Activated naive CD4-positive, alpha-beta T cell treated with anti-CD3 and anti-CD28 coated beads, Interleukin-2, amount 50 U/mL, for 72 hours (primary cell): ENCODE measurements around the gene DYNLL1. TPM values are rescaled to one million over a fixed set of nuclear protein-coding genes. Genes with fewer than 3 reads are reported as not detected.
"Not testable (repeated sequence)": the region's sequence is repeated elsewhere in the genome, so short reads cannot be mapped to it uniquely, and the experiment has no call there.

Experiments used
- ATAC-seq, 2 donors: fragments of 150-1000 bp; cut with Tn5 transposase; 2 replicates each; pipeline ENCODE4 v1.10.0; 2021; ENCODE audit warnings: mild to moderate bottlenecking in 2 of 2, moderate library complexity in 2 of 2
- DNase-seq, 2 donors: peaks; one replicate each; pipeline ENCODE4 v3.0.0; 2021 to 2022; ENCODE audit warnings: low spot score in 2 of 2
- H3K27ac Mint-ChIP-seq, 2 donors: one replicate each; pipeline ENCODE4 v1.8.0; 2022; ENCODE audit warnings: mild to moderate bottlenecking in 2 of 2, mixed read lengths in 2 of 2
- H3K36me3 Mint-ChIP-seq, 2 donors: one replicate each; pipeline ENCODE4 v1.8.0; 2022; ENCODE audit warnings: mixed read lengths in 2 of 2
- H3K9me3 Mint-ChIP-seq, 2 donors: one replicate each; pipeline ENCODE4 v1.8.0; 2022; ENCODE audit warnings: mixed read lengths in 2 of 2
- total RNA-seq, 2 donors: library from RNA; stranded (reverse); gene quantifications; one replicate each; pipeline ENCODE4 v1.2.3, GENCODE V29; 2022

Gene DYNLL1
- 100 to 1,000 TPM in 1 of 2 donors, 10 to 100 TPM in 1; 49.5 to 157 TPM for total RNA-seq

DNA sequence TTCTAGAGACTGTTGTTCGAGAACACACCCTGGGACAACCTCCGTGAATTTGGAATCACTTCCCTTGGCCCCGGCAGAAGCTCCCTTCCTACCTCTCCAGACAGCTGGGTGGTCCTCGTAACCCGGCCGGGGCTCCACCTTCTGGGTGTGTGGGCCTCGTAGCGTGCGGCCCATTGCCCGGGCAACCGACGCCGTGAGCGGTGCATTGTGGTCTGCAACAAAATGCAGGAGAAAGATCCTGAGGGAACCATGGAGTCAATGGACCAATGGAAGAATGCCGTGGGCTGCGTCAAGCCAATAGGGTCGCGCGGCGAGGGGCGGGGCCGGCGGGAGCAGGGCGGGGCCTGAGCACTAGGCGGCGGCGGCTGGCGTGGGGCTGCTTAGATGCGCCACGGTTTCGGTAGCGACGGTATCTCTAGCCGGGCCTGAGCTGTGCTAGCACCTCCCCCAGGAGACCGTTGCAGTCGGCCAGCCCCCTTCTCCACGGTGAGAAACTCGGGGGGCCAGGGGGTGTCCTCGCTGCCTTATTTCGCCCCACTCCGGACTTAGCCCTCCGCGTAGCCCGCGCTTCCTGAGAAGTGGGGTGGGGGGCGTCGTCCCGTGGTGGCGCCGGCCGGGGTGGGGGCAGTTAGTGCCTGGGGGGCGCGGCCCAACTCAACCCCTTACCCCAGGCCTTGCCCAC, at the start of gene DYNLL1:
TSS of gene DYNLL1 (plus strand) at position 383 of the 682 bp plus-strand sequence. CDS start 309 bp downstream, outside the sequence.
- Mint-ChIP-seq H3K27ac (peak within 1 kb of the TSS; percentile 82 to 98), H3K9me3 (no peaks in the 10 kb centered on the region), H3K36me3 (peaks cover 0 to 30% of the 10 kb centered on the region in 2 donors)
- DNase-seq (peak; percentile 95 to 99), ATAC-seq (peak; percentile 96 to 98)

DNA sequence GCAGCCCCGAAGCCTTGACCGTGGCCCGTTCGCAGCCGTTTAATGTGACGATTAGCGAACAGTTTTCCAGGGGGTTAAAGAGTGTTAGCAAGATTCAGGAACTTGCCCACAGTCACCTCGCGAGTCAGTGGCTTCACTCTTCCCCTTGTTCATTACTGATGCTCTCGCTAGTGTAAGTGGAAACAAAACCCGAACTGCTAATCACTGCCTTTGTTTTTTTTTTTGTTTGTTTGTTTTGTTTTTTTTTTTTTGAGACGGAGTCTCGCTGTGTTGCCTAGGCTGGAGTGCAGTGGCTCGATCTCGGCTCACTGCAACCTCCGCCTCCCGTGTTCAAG, 49.1 kb upstream of the DYNLL1 start:
- not testable (repeated sequence) for H3K9me3 Mint-ChIP-seq, ATAC-seq
- peaks cover 22 to 35% of the 10 kb centered on the region in 2 donors for H3K36me3 Mint-ChIP-seq

DNA sequence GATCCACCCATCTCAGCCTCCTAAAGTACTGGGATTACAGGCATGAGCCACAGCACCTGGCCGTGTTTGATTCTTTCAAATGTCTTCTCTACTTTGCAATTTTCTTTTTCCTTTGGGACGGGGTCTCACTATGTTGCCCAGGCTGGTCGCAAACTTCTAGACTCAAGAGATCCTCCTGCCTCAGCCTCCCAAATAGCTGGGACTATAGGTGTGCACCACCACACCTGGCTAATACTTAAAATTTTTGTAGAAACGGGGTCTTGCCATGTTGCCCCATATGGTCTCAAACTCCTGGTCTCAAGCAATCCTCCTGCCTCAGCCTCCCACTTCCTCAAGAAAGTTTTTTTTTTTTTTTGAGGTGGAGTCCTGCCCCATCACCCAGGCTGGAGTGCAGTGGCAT, 47.9 kb upstream of the DYNLL1 start:
- DNase-seq (no peak), ATAC-seq (no peak)
- Mint-ChIP-seq H3K36me3 (peaks cover 22 to 35% of the 10 kb centered on the region in 2 donors), H3K27ac (peak overlapping the region; percentile 89 to 99), H3K9me3 (no peaks in the 10 kb centered on the region)

More for the DNA sequence above, 49.1 kb upstream of the DYNLL1 start:
- DNase-seq, result not testable (repeated sequence)
- peak overlapping the region; percentile 89 to 99 for H3K27ac Mint-ChIP-seq

DNA sequence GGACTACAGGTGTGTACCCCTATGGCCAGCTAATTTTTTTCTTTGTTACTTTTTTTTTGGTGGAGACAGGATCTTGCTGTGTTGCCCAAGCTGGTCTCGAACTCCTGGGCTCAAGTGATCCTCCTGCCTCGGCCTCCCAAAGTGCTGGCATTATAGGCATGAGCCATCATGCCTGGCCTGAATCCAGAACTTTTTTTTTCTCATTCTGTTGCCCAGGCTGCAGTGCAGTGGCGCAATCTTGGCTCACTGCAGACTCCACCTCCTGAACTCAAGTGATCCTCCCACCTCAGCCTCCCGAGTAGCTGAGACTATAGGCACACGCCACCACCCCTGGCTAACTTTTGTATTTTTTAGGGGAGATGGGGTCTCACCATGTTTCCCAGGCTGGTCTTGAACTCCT, 43.4 kb upstream of the DYNLL1 start:
- H3K36me3 Mint-ChIP-seq, ATAC-seq, DNase-seq, H3K9me3 Mint-ChIP-seq: not testable (repeated sequence)
- H3K27ac Mint-ChIP-seq, result peak overlapping the region in 1 of 2 donors; percentile 29

DNA sequence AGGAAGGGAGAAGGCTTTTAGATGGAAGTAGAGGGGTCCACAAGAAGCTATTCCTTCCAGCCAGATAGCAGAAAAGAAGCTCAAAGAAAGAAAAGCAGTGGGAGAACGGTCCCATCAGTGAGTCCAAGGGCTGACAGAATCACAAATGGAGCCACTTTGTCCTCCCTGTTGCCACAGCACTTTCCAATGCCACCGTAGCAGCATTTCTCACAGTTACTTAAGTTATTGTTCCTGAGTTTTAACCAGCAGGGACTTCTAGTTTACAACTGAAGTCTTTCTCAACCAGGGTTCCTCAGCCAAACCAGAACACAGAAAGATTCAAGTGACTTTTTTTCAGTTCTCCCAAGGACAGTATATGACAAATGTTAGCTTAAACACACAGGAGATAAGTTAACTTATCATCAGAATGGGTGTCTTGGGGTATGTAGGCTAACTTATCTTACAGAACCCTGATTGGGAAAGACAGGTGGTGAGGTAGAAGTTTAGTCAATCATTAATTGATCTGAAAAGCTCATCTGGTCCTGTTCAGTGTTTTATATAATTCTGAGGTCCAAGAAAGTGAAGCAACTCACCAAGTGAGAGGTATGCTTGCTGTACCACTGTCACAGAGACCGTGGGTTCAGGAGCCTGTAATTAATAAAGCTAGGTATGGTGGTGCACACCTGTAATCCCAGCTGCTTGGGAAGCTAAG, 42.7 kb upstream of the DYNLL1 start:
- peak overlapping the region in 1 of 2 donors; percentile 29 for H3K27ac Mint-ChIP-seq
- DNase-seq (no peak), ATAC-seq (no peak)
- H3K9me3 Mint-ChIP-seq, result no peaks in the 10 kb centered on the region
- H3K36me3 Mint-ChIP-seq, result peaks cover 0 to 5% of the 10 kb centered on the region in 2 donors

DNA sequence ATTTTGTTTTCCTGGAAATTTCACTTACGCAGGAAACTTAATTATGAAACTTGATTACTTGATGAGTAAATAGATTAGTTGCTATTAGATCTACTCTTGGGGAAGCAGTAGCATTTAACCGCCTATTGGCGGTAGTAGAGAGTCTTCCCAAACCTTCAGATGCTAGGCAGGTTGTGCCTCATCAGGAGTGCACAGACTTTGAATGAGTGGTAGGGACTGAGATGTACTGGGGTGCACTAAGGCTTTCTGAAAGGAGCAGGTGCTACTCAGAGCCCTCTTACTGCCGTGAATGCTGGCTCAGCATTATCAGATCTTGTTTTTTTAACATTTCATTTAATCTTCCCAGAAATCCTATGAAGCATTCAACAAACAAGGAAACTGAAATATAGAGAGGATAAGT, 41.9 kb upstream of the DYNLL1 start:
- Mint-ChIP-seq H3K36me3 (peaks cover 0 to 5% of the 10 kb centered on the region in 2 donors), H3K9me3 (no peaks in the 10 kb centered on the region), H3K27ac (no peak overlapping the region)
- DNase-seq, result no peak
- peak; percentile 70 to 78 for ATAC-seq

DNA sequence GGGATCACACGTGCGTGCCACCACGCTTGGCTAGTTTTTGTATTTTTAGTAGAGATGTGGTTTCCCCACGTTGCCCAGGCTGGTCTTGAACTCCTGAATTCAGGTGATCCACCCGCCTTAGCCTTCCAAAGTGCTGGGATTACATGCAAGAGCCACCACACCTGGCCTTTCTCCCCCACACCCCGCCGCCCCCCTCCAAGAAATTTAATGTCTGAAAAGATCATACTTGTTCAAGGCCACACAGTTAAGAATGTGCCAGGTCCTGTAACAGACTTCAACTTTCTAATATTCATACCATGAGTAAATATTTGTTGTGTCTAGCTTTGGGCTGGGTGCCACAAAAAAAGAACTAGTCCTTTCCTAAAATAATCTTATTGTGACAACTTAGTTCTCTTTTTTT, 40.6 kb upstream of the DYNLL1 start:
- H3K36me3 Mint-ChIP-seq, result peaks cover 0 to 5% of the 10 kb centered on the region in 2 donors

DNA sequence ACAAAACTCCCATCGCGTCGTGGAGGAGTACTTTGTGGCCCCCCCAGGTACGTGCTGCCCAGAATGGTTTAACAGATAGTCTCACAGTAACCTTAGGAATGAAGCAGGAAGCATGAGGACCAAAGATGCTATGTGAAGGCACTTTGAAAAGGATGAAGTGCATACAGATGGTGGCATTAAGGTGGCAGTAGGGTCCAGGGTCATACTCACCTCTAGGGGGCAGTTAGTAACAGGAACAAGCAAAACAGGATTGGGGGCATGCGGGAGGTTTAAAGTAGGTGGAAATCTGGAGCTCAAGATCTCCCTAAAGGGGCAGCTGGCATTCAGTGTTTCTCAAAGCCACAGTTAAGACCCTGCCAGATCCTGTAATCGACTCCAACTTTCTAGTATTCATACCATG, 38.8 kb upstream of the DYNLL1 start:
- no peak for DNase-seq
- Mint-ChIP-seq H3K9me3 (no peaks in the 10 kb centered on the region), H3K27ac (peak overlapping the region; percentile 66 to 73), H3K36me3 (peaks cover 0 to 5% of the 10 kb centered on the region in 2 donors)
- ATAC-seq, result peak in 1 of 2 donors; percentile 25

More for the DNA sequence above, 40.6 kb upstream of the DYNLL1 start:
- no peaks in the 10 kb centered on the region for H3K9me3 Mint-ChIP-seq
- ATAC-seq (no peak), DNase-seq (no peak)
- peak overlapping the region; percentile 56 to 61 for H3K27ac Mint-ChIP-seq

DNA sequence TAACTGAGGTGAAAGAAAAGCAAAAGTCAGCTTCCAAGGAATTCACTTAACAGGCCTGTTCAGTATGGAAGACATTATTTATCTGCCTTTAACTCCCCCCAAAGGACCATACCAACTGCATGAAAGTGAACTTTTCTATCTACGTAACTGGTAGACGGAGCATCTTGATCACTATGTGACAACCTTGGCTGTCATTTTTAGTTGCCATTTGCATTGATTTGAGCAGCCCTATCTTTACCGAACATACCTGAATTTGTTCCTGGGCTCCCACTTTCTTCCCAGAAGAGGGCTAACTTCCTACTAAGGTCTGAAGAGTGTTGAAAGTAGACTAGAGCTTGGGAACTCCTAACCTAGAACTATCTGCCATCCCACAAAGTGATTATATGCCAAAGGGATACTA, 35.8 kb upstream of the DYNLL1 start:
- Mint-ChIP-seq H3K27ac (peak overlapping the region in 1 of 2 donors; percentile 19), H3K9me3 (no peaks in the 10 kb centered on the region), H3K36me3 (peaks cover 6 to 12% of the 10 kb centered on the region in 2 donors)
- ATAC-seq (no peak), DNase-seq (no peak)

DNA sequence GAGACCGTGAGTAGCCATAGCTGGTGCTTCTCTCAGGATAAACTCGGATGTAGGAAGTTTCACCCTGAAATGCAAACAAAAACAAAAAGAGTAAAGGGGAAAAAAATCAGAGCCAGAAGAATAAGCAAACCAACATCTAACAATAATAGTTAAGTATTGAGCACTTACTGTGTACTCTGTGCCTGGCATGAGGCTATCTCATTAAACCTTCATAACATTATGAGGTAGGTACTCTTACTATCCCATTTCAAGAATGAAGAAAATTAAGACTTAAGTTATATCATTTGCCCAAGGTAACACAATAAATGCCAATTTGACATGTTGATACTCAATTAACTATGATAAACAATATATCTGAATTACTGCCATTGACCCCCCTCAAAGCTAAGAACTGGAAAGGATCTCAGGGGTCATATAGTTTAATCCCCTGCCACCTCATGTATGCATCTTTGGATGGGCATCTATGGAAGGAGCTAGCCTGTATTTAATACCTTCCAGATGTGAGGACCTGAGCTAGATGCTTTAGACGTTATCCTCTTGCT, 33.7 kb upstream of the DYNLL1 start:
- H3K27ac Mint-ChIP-seq, result peak overlapping the region in 1 of 2 donors; percentile 83
- ATAC-seq (no peak), DNase-seq (no peak)
- H3K9me3 Mint-ChIP-seq, result no peaks in the 10 kb centered on the region
- peaks cover 11 to 12% of the 10 kb centered on the region in 2 donors for H3K36me3 Mint-ChIP-seq

DNA sequence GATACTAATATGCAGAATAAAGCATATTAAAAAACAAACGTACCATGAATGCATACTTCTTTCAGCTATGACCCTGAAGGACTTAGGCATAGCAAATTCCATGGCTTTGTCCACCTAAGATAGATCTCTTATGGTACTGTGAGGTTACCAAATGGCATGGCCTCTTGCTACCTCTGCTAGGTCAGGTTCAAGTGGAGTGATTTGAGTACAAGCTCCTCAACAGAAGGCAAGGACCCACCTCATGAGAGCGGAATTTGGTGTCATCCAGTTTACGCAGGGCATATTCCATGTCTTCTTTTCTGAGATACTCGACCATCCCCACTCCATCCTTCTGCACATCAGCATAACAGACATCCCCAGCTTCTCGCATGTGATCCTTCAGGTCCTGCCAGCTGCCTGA, 32.2 kb upstream of the DYNLL1 start:
- no peak overlapping the region for H3K27ac Mint-ChIP-seq
- no peaks in the 10 kb centered on the region for H3K9me3 Mint-ChIP-seq
- DNase-seq, result no peak
- peaks cover 11 to 26% of the 10 kb centered on the region in 2 donors for H3K36me3 Mint-ChIP-seq
- no peak for ATAC-seq

DNA sequence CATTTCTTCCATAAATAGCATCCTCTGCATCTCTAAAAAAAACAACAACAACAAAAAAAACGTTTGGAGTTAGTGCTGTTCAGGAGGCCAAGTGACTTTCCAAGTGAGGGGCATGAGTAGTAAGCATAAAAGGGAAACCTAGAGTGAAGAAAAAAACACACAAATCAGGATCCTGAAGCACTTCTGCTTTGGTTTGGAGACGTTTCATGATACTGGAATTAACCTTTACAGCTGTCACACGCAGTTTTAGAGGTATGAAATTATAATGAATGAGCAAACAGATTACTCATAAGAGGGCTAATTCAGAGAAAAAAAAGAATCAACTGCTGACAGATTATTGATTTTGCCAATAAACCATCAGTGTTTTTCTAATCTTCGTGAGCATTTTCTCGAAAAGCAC, 30.2 kb upstream of the DYNLL1 start:
- DNase-seq (no peak), ATAC-seq (no peak)
- Mint-ChIP-seq H3K36me3 (peaks cover 11 to 26% of the 10 kb centered on the region in 2 donors), H3K9me3 (no peaks in the 10 kb centered on the region), H3K27ac (peak overlapping the region in 1 of 2 donors; percentile 96)

DNA sequence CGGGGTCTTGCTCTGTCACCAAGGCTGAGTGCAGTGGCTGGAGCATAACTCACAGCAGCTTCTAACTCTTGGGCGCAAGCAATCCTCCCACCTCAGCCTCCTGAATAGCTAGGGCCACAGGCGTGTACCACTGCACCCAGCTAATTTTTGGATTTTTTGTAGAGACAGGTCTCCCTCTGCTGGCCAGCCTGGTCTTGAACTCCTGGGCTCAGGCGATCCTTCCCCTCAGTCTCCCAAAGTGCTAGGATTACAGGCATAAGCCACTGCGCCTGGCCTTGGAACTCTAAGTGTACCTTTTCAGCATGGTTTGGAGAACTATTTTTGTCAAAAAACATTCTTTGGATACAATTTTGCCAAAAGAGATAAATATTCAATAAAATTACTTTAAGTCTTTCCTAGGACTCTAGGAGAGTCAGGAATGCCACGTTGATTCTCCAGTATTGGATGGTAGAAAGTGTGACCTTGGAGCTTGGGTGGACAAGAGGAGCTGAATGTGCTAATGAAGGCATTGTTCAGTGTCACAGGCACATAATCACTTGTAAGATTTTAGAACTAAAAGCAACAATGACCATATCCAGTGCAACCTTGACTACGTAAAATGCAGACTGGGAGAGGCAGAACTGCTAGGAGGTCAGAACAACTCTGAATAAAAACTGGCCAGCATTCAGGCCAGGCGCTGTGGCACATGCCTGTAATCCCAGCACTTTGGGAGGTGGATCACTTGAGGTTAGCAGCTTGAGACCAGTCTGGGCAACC, 29.2 kb upstream of the DYNLL1 start:
- H3K36me3 Mint-ChIP-seq, result peaks cover 6 to 26% of the 10 kb centered on the region in 2 donors
- ATAC-seq, result no peak
- H3K27ac Mint-ChIP-seq, result peak overlapping the region; percentile 89 to 96
- no peaks in the 10 kb centered on the region for H3K9me3 Mint-ChIP-seq
- peak in 1 of 2 donors; percentile 38 for DNase-seq

DNA sequence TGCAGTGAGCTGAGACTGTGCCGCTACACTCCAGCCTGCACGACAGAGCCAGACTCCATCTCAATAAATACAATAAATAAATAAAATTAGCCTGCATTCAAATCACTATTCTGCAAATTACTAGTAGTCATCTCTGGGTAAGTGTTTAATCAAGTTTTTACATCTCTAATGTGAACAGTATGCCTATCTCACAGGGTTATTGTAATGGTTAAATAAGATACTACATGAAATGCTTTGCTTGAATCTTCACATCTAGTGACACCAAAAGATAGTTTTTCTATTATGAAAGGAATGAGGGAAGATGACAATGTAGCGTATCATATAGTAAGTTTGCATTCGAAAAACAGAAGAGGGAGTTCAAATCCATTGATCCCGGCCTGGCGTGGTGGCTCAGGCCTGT, 28.5 kb upstream of the DYNLL1 start:
- H3K27ac Mint-ChIP-seq, result peak overlapping the region in 1 of 2 donors; percentile 89
- no peaks in the 10 kb centered on the region for H3K9me3 Mint-ChIP-seq
- peaks cover 6 to 26% of the 10 kb centered on the region in 2 donors for H3K36me3 Mint-ChIP-seq
- ATAC-seq (no peak), DNase-seq (no peak)

DNA sequence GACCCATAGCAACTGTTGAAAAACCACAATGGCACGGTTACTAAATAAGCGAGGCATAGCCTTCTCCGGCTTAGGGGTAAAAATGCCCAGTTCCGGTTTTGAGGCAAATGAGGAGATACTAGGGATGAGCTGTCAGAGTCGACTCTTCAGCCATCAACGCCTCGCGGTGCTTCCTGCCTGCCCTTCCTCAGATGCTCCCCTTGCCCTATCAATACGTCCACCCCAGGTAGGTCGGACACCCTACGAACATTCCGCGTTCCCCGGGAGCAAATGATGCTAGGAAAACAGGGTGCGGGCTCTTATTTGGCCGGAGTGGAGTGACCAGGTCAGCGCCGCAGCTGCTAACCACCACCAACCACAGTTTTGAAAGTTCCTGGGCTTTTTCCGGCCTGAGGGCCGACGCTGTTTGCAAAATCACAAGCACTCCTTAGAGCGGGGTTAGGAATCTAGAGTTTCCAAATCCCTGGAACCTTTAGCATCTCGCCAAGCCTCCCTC, 27.5 kb upstream of the DYNLL1 start:
- no peaks in the 10 kb centered on the region for H3K9me3 Mint-ChIP-seq
- ATAC-seq (peak in 1 of 2 donors; percentile 34), DNase-seq (peak; percentile 29 to 65)
- H3K36me3 Mint-ChIP-seq, result peaks cover 6 to 26% of the 10 kb centered on the region in 2 donors
- H3K27ac Mint-ChIP-seq, result peak overlapping the region; percentile 89 to 95

DNA sequence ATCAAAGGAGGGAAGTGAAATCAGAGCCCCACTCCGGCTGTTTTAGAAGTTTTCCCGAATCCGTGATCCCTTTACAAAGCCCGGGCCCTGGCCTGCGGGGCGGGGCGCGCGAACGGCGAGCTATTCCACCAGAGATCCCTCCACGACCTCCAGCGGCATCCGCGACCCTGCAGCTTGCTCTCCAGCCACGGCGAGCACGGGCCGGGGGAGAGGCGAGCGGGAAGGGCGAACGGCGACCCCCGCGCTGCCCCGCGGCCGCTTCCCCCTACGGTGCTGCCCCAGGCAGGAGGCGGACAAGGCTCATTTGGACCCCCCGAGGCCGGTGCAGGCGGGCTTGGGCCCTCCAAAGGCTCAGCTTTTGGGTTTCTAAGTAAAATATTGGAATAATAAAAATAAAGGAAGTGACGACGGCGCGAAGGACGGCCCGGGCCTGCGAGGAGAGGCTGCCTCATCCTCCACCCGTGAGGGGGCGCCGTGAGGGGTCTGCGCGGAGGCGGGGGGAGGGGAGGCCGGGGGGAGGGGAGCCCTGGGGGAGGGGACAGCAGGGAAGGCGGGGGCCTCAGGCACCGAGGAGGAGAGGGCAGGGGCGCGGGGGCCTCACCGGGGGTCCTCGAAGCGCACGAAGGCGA, 27.0 kb upstream of the DYNLL1 start:
- peak; percentile 19 to 34 for ATAC-seq
- Mint-ChIP-seq H3K27ac (peak overlapping the region; percentile 81 to 89), H3K36me3 (peaks cover 6 to 21% of the 10 kb centered on the region in 2 donors), H3K9me3 (no peaks in the 10 kb centered on the region)
- DNase-seq, result peak; percentile 36 to 61
